T-helper 2 cell treated with Interferon-gamma antibody and Interleukin-4, amounts not matched to agents 100 ng/mL and 5 ng/mL, for 36 hours (primary cell): Measurements from ENCODE around the gene CTBP1. TPM values are rescaled to one million over a fixed set of nuclear protein-coding genes. Genes with fewer than 3 reads are reported as not detected.

ENCODE experiments used
- intact Hi-C: fragments of 100-400 bp; cut with micrococcal nuclease; formaldehyde crosslinking; loops from one replicate; pipeline ENCODE4 v1.15.1; 2023
- total RNA-seq: library from RNA; stranded (reverse); gene quantifications from 2 replicates; pipeline ENCODE4 v1.2.3, GENCODE V29; 2022

CTBP1 gene
- total RNA-seq, 1 donor from 2014 or later: 238 TPM

GRCh38 chr4:1164956-1165545, 83.9 kb downstream of the CTBP1 start:
- intact Hi-C loops: no loop called here

- intact Hi-C loops: no loop called here
Observed at GRCh38 chr4:1164444-1164843, 84.5 kb downstream of the CTBP1 start.

DNA sequence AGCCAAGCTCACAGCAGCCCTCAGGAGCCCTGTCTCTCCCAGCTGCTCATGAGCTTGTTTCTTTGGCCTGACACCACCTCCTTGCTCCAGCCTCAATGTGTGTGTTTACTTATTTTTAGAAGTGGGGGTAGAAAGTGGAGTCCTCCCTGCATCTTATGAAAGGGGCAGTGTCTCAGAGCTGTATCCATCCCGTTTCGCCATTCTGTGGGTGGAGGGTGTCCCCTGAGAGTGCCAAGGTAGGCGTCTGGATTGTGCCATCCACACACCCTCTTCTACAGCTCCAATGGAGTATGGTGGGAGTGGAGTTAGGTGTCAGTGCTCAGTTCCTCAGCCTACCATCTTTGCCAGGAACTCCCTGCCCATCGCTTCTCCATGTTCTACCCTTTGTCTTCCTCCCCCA, 84.9 kb downstream of the CTBP1 start:
- intact Hi-C loops: no loop called here

Other genes with a start within 250 kb of the CTBP1 start
- gene FGFRL1, start 237.5 kb downstream of the CTBP1 start, total RNA-seq: 15.1 and 16.1 TPM in 2 replicates
- 0.68 and 1.2 TPM in 2 replicates for gene RNF212, start 135.6 kb downstream of the CTBP1 start, total RNA-seq
- 25.9 and 32.4 TPM in 2 replicates for gene SPON2, start 76.5 kb downstream of the CTBP1 start, total RNA-seq
- gene MAEA, start 40.8 kb upstream of the CTBP1 start, total RNA-seq: 62.1 and 62.9 TPM in 2 replicates
- 20.3 and 21.9 TPM in 2 replicates for gene UVSSA, start 98.1 kb upstream of the CTBP1 start, total RNA-seq
- not detected in 2 replicates for gene NKX1-1, start 157.3 kb upstream of the CTBP1 start, total RNA-seq